Colonic mucosa (tissue), 4 donors: ENCODE data around the gene PCSK4. TPM values are rescaled to one million over a fixed set of nuclear protein-coding genes. Genes with fewer than 3 reads are reported as not detected.
"Not testable (repeated sequence)": the region's sequence is repeated elsewhere in the genome, so short reads cannot be mapped to it uniquely, and the experiment has no call there.

ENCODE experiments used
- DNase-seq: peaks from one replicate; pipeline ENCODE4 v3.0.0-alpha.2; 2020
- H3K27ac ChIP-seq: fragments of 200-600 bp; one replicate; pipeline ENCODE4 v1.8.0; 2021
- H3K27me3 ChIP-seq: fragments of 200-600 bp; one replicate; pipeline ENCODE4 v1.8.0; 2021
- H3K36me3 ChIP-seq: fragments of 200-600 bp; one replicate; pipeline ENCODE4 v1.8.0; 2021
- H3K4me1 ChIP-seq: fragments of 200-600 bp; one replicate; pipeline ENCODE4 v1.8.0; 2021; ENCODE audit warnings: mild to moderate bottlenecking
- H3K4me3 ChIP-seq: fragments of 200-600 bp; one replicate; pipeline ENCODE4 v1.8.0; 2021
- H3K9ac ChIP-seq, 2 donors: one replicate each; pipeline ENCODE4 v1.7.0; 2013; ENCODE audit warnings: control low read depth in 2 of 2, low read depth in 2 of 2, low read length in 2 of 2
- H3K9me3 ChIP-seq: fragments of 200-600 bp; one replicate; pipeline ENCODE4 v1.8.0; 2021
- intact Hi-C: fragments of 100-400 bp; cut with DNase I; formaldehyde crosslinking; loops from one replicate; pipeline ENCODE4 v1.14.1; 2022
- total RNA-seq, 2 donors: library from RNA; stranded (reverse); fragmentation: NEBNext Ultra II Directional in 1 of 2; extraction: Animal tissue kit (Norgen Biotek cat#: 25700) in 1 of 2; gene quantifications; one replicate each; pipeline ENCODE4 v1.2.1, GENCODE V29; 2021
- TF ChIP-seq, protein P1 (sequence below): fragments of 200-600 bp; IDR thresholded peaks from one replicate; pipeline ENCODE4 v1.8.0; 2022; ENCODE audit warnings: antibody characterized with exemption, mild to moderate bottlenecking
- donor health status: healthy.
- donor health status: DM: no; HTN: no; CAD: no.
- donor health status: DM: no; HTN: no; CAD: no.

Gene PCSK4
- total RNA-seq, 2 donors from 2014 or later: 4.1 to 5.8 TPM

DNA sequence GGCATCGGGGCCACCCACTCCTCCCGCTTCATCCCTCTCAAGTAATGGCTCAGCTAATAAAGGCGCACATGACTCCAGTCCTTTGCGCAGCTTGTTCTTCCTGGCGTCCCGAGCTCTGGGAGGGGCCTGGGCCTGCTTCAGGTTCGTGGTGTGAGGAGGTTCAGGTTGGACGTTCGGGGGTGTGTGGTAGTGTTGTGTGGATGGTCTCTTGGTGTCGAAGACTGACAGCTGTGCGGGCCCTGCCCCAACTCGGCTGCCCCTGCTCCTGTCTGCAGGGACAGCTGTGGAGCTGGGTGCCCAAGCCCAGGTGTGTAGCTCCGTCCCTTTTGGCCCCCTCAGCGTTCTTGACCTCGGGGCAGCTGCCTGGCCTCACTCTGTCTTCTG lies 49.7 kb downstream of the PCSK4 start:
- no peaks in the 10 kb centered on the region for H3K9me3 ChIP-seq
- H3K27ac ChIP-seq: no peak overlapping the region
- peaks cover 2% of the 10 kb centered on the region for H3K27me3 ChIP-seq
- H3K36me3 ChIP-seq: peaks cover 17% of the 10 kb centered on the region
- TF ChIP-seq, protein P1, sequence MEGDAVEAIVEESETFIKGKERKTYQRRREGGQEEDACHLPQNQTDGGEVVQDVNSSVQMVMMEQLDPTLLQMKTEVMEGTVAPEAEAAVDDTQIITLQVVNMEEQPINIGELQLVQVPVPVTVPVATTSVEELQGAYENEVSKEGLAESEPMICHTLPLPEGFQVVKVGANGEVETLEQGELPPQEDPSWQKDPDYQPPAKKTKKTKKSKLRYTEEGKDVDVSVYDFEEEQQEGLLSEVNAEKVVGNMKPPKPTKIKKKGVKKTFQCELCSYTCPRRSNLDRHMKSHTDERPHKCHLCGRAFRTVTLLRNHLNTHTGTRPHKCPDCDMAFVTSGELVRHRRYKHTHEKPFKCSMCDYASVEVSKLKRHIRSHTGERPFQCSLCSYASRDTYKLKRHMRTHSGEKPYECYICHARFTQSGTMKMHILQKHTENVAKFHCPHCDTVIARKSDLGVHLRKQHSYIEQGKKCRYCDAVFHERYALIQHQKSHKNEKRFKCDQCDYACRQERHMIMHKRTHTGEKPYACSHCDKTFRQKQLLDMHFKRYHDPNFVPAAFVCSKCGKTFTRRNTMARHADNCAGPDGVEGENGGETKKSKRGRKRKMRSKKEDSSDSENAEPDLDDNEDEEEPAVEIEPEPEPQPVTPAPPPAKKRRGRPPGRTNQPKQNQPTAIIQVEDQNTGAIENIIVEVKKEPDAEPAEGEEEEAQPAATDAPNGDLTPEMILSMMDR: no peak
- H3K9ac ChIP-seq: no peak overlapping the region
- H3K4me1 ChIP-seq: peaks cover 12% of the 10 kb centered on the region
- DNase-seq: no peak
- intact Hi-C loops: no loop called here
- no peak overlapping the region for H3K4me3 ChIP-seq

GRCh38 chr19:1439525-1440417 lies 50.4 kb downstream of the PCSK4 start:
- intact Hi-C loops, H3K27ac ChIP-seq, H3K9me3 ChIP-seq, H3K27me3 ChIP-seq, DNase-seq: not testable (repeated sequence)
- H3K4me1 ChIP-seq: peaks cover 12% of the 10 kb centered on the region
- peak overlapping the region; percentile 73 for H3K4me3 ChIP-seq
- peak overlapping the region; percentile 81 to 90 for H3K9ac ChIP-seq
- peaks cover 17% of the 10 kb centered on the region for H3K36me3 ChIP-seq

DNA sequence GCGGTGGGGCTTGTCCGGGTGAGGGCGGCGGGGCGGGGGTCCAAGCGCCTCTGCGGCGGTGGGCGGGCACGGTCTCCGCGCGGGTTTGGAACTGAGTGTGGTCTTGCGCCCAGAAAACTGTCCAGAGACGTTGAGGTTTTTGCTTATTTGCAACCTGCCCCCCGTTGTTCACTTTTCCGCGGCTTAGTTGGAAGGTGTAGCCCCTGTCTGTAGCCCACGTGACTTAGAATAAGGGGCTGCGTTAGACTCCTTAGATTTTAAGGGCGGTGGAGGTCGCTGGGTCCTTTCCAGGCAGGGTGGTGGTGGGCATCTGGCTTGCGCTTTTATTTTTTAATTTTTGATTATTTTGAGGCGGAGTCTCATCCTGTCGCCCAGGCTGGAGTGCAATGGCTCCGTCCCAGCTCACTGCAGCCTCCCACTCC lies 51.2 kb downstream of the PCSK4 start:
- H3K4me1 ChIP-seq: peaks cover 12% of the 10 kb centered on the region
- no peak for DNase-seq
- no peaks in the 10 kb centered on the region for H3K9me3 ChIP-seq
- peak overlapping the region; percentile 81 to 90 for H3K9ac ChIP-seq
- H3K36me3 ChIP-seq: peaks cover 18% of the 10 kb centered on the region
- H3K4me3 ChIP-seq: peak overlapping the region; percentile 73
- no peak overlapping the region for H3K27ac ChIP-seq
- TF ChIP-seq, protein P1: no peak
- no peaks in the 10 kb centered on the region for H3K27me3 ChIP-seq
- intact Hi-C loops: no loop called here

- TF ChIP-seq, protein P1: peak; percentile 95
- peak; percentile 96 for DNase-seq
- H3K9me3 ChIP-seq: no peaks in the 10 kb centered on the region
- intact Hi-C loops: no loop called here
- H3K36me3 ChIP-seq: peaks cover 23% of the 10 kb centered on the region
- H3K4me3 ChIP-seq: peak within 1 kb of the TSS; percentile 73
- H3K27ac ChIP-seq: peak within 1 kb of the TSS; percentile 66
- peak within 1 kb of the TSS; percentile 81 to 90 for H3K9ac ChIP-seq
- peaks cover 7% of the 10 kb centered on the region for H3K4me1 ChIP-seq
- H3K27me3 ChIP-seq: no peaks in the 10 kb centered on the region
Measured at GRCh38 chr19:1438035-1438932, 51.9 kb downstream of the PCSK4 start, which contains the start of gene RPS15. Gene RPS15 (plus strand): TSS chr19:1438396. CDS start chr19:1438426, 30 bp downstream.

GRCh38 chr19:1437609-1438008 lies 52.5 kb downstream of the PCSK4 start:
- Histone ChIP-seq H3K4me1 (peaks cover 7% of the 10 kb centered on the region), H3K9me3 (no peaks in the 10 kb centered on the region), H3K36me3 (peaks cover 23% of the 10 kb centered on the region), H3K9ac (no peak overlapping the region), H3K27ac (peak overlapping the region; percentile 66), H3K4me3 (peak overlapping the region; percentile 73), H3K27me3 (no peaks in the 10 kb centered on the region)
- intact Hi-C loops: no loop called here
- no peak for DNase-seq
- TF ChIP-seq, protein P1: no peak
